HCT116 (cell line): ENCODE data around the gene HS6ST3. TPM values are rescaled to one million over a fixed set of nuclear protein-coding genes. Genes with fewer than 3 reads are reported as not detected.

Experiments
- ATAC-seq: fragments of 200-7000 bp; cut with Tn5 transposase; 2 replicates; pipeline ENCODE4 v1.9.1; 2020; ENCODE audit warnings: mild to moderate bottlenecking, moderate library complexity
- BruUV-seq: library from RNA; stranded (reverse); fragments of 400-500 nt; replicated peaks from 2 replicates; lab custom pipeline; 2021; lab: Mats Ljungman, UMichigan
- CTCF ChIA-PET: fragments of 300-600 bp; sonication (Branson Sonifier 250); formaldehyde crosslinking; loops from one replicate; lab custom pipeline; 2021; ENCODE audit warnings: antibody characterized with exemption; lab: Charles Lee
- POLR2A ChIA-PET: fragments of 300-600, 350-600 bp; sonication (Branson Sonifier 250); formaldehyde crosslinking; loops from one replicate; lab custom pipeline; 2021; ENCODE audit warnings: antibody characterized with exemption; lab: Charles Lee
- RAD21 ChIA-PET, 2 experiments: fragments of 300-600 bp; sonication (Branson Sonifier 250); formaldehyde crosslinking; loops; one replicate each; lab custom pipeline; 2023; ENCODE audit warnings: low total read pairs in 2 of 2; ENCODE audit not compliant: uncharacterized antibody in 2 of 2, unreplicated experiment in 2 of 2, low non-redundant PET in 1 of 2; lab: Charles Lee
- DNase-seq: peaks from one replicate; pipeline ENCODE4 v3.0.0-alpha.2; 2010; ENCODE audit warnings: low read depth, low spot score
- H2AFZ ChIP-seq: fragments of 200-600 bp; shearing (Covaris generic), sonication (generic); 2 replicates; pipeline ENCODE4 v1.6.1; 2017; ENCODE audit warnings: low read depth, mixed run types, mixed read lengths, antibody characterized with exemption, low read length; ENCODE audit not compliant: poor library complexity, severe bottlenecking
- H3K27ac ChIP-seq: 2 replicates; pipeline ENCODE4 v1.5.1; 2012; ENCODE audit warnings: low read depth, low read length
- H3K27me3 ChIP-seq: fragments of 200-600 bp; sonication (generic); 2 replicates; pipeline ENCODE4 v1.6.1; 2016; ENCODE audit warnings: mixed run types, low read length, mixed read lengths; ENCODE audit not compliant: insufficient read depth
- H3K36me3 ChIP-seq, 2 experiments: fragments of 200-500 bp in 1 of 2; fragments of 200-600 bp in 1 of 2; sonication (Bioruptor generic) in 1 of 2; sonication (generic) in 1 of 2; 2 replicates each; pipeline versions ENCODE4 v1.5.1 to v1.6.1; 2014 to 2016; ENCODE audit warnings: low read length in 2 of 2, inconsistent platforms in 1 of 2, mixed read lengths in 1 of 2, mixed run types in 1 of 2; ENCODE audit not compliant: insufficient read depth in 2 of 2, control insufficient read depth in 1 of 2
- H3K4me1 ChIP-seq, 2 experiments: fragments of 200-600 bp in 1 of 2; sonication (generic) in 1 of 2; 2 replicates each; pipeline versions ENCODE4 v1.5.1 to v1.6.1; 2012 to 2017; ENCODE audit warnings: low read length in 2 of 2, inconsistent platforms in 1 of 2, mild to moderate bottlenecking in 1 of 2, mixed read lengths in 1 of 2, mixed run types in 1 of 2, moderate library complexity in 1 of 2; ENCODE audit not compliant: insufficient read depth in 2 of 2, control insufficient read depth in 1 of 2
- H3K4me2 ChIP-seq: fragments of 200-600 bp; sonication (generic); 2 replicates; pipeline ENCODE4 v1.6.1; 2017; ENCODE audit warnings: mixed run types, low read length, mixed read lengths
- H3K4me3 ChIP-seq, 2 experiments: fragments of 200-600 bp in 1 of 2; sonication (generic) in 1 of 2; replicated peaks in 1 of 2; 2 replicates each; pipeline ENCODE4 v1.5.1; 2011 to 2016; ENCODE audit warnings: low read length in 2 of 2, control low read depth in 1 of 2, low read depth in 1 of 2, mild to moderate bottlenecking in 1 of 2, mixed read lengths in 1 of 2, mixed run types in 1 of 2
- H3K79me2 ChIP-seq: fragments of 200-600 bp; sonication (generic); 2 replicates; pipeline ENCODE4 v1.6.1; 2017; ENCODE audit warnings: mild to moderate bottlenecking, mixed run types, low read length, moderate library complexity, mixed read lengths; ENCODE audit not compliant: insufficient read depth
- H3K9ac ChIP-seq: fragments of 200-600 bp; sonication (generic); 2 replicates; pipeline ENCODE4 v1.6.1; 2016; ENCODE audit warnings: low read length, mixed read lengths
- H3K9me2 ChIP-seq: fragments of 200-600 bp; sonication (generic), shearing (Covaris generic); 2 replicates; pipeline ENCODE4 v1.6.1; 2017; ENCODE audit warnings: mixed run types, mild to moderate bottlenecking, moderate library complexity; ENCODE audit not compliant: insufficient read depth
- H3K9me3 ChIP-seq, 2 experiments: fragments of 200-500 bp in 1 of 2; fragments of 200-600 bp in 1 of 2; sonication (Bioruptor generic) in 1 of 2; sonication (generic) in 1 of 2; 2 replicates each; pipeline ENCODE4 v1.6.1; 2014 to 2017; ENCODE audit warnings: low read length in 2 of 2, mixed read lengths in 2 of 2, inconsistent platforms in 1 of 2, low read depth in 1 of 2, mild to moderate bottlenecking in 1 of 2, mixed run types in 1 of 2, moderate library complexity in 1 of 2; ENCODE audit not compliant: control insufficient read depth in 1 of 2, insufficient read depth in 1 of 2
- H4K20me1 ChIP-seq: fragments of 200-600 bp; sonication (generic), shearing (Covaris generic); 2 replicates; pipeline ENCODE4 v1.6.1; 2017; ENCODE audit warnings: mixed run types, mild to moderate bottlenecking, moderate library complexity; ENCODE audit not compliant: insufficient read depth
- CBX3 ChIP-seq: IDR thresholded peaks from 2 replicates; pipeline ENCODE4 v1.6.1; 2012; ENCODE audit warnings: low read depth
- CEBPB ChIP-seq: IDR thresholded peaks from 2 replicates; pipeline ENCODE4 v1.6.1; 2012; ENCODE audit warnings: low read depth
- EGR1 ChIP-seq: IDR thresholded peaks from 2 replicates; pipeline ENCODE4 v1.6.1; 2012; ENCODE audit warnings: low read depth
- ELF1 ChIP-seq: IDR thresholded peaks from 2 replicates; pipeline ENCODE4 v1.6.1; 2012; ENCODE audit warnings: low read depth, borderline replicate concordance
- EZH2 ChIP-seq: fragments of 200-600 bp; sonication (generic); IDR thresholded peaks from 2 replicates; pipeline ENCODE4 v1.6.1; 2017; ENCODE audit warnings: antibody characterized with exemption, mixed run types
- EZH2phosphoT487 ChIP-seq: fragments of 200-600 bp; IDR thresholded peaks from 2 replicates; pipeline ENCODE4 v1.6.1; 2018; ENCODE audit warnings: antibody characterized with exemption, borderline replicate concordance
- FOSL1 ChIP-seq: IDR thresholded peaks from 2 replicates; pipeline ENCODE4 v1.6.1; 2012; ENCODE audit warnings: low read depth
- JUND ChIP-seq: IDR thresholded peaks from 2 replicates; pipeline ENCODE4 v1.6.1; 2012
- POLR2A ChIP-seq: IDR thresholded peaks from 2 replicates; pipeline ENCODE4 v1.7.0; 2011; ENCODE audit warnings: borderline replicate concordance; ENCODE audit not compliant: insufficient read depth, insufficient read length; ENCODE audit errors: extremely low read depth
- POLR2AphosphoS5 ChIP-seq: IDR thresholded peaks from 2 replicates; pipeline ENCODE4 v1.6.1; 2011; ENCODE audit warnings: mild to moderate bottlenecking, low read depth, low read length, moderate library complexity
- RAD21 ChIP-seq: IDR thresholded peaks from 2 replicates; pipeline ENCODE4 v1.6.1; 2012; ENCODE audit warnings: low read depth, mild to moderate bottlenecking
- SIN3A ChIP-seq: IDR thresholded peaks from 2 replicates; pipeline ENCODE4 v1.6.1; 2012; ENCODE audit warnings: low read depth
- SP1 ChIP-seq: IDR thresholded peaks from 2 replicates; pipeline ENCODE4 v1.6.1; 2012; ENCODE audit warnings: low read depth
- SRF ChIP-seq: IDR thresholded peaks from 2 replicates; pipeline ENCODE4 v1.6.1; 2012; ENCODE audit warnings: low read depth
- TCF7L2 ChIP-seq: IDR thresholded peaks from 2 replicates; pipeline ENCODE4 v1.7.0; 2011; ENCODE audit warnings: borderline replicate concordance, inconsistent platforms; ENCODE audit not compliant: insufficient read depth, insufficient read length; ENCODE audit errors: extremely low read depth
- YY1 ChIP-seq: IDR thresholded peaks from 2 replicates; pipeline ENCODE4 v1.6.1; 2011; ENCODE audit warnings: low read length, low read depth, moderate library complexity, mild to moderate bottlenecking; ENCODE audit not compliant: insufficient replicate concordance; ENCODE audit errors: extremely low read depth
- ZFX ChIP-seq: fragments of 450-650 bp; IDR thresholded peaks from 2 replicates; pipeline ENCODE4 v1.6.1; 2017
- ZNF274 ChIP-seq: fragments of 200-500 bp; sonication (Bioruptor generic); IDR thresholded peaks from 2 replicates; pipeline ENCODE4 v1.6.1; 2014; ENCODE audit warnings: mild to moderate bottlenecking, low read depth, low read length, inconsistent platforms
- intact Hi-C: fragments of 100-400 bp; cut with micrococcal nuclease; formaldehyde crosslinking; loops from 2 replicates; pipeline ENCODE4 v1.10.0; 2022
- total RNA-seq: library from RNA; stranded (reverse); gene quantifications from one replicate; pipeline ENCODE4 v1.2.1, GENCODE V29; 2021; ENCODE audit not compliant: unreplicated experiment
- TF ChIP-seq, protein P1 (sequence below), 3 experiments: fragments of 200-600 bp in 1 of 3; sonication (generic) in 1 of 3; IDR thresholded peaks in 2 of 3; conservative IDR thresholded peaks in 1 of 3; 2 replicates each; pipeline ENCODE4 v1.5.1; 2012 to 2017; ENCODE audit warnings: low read depth in 2 of 3, low read length in 2 of 3, antibody characterized with exemption in 1 of 3, borderline replicate concordance in 1 of 3, control low read depth in 1 of 3, mild to moderate bottlenecking in 1 of 3, mixed read lengths in 1 of 3, mixed run types in 1 of 3, moderate library complexity in 1 of 3; ENCODE audit not compliant: insufficient read depth in 1 of 3
- TF ChIP-seq, protein P2 (sequence below): IDR thresholded peaks from 2 replicates; pipeline ENCODE4 v1.6.1; 2012

The HS6ST3 gene
- total RNA-seq, 1 experiment from 2014 or later: 0.10 TPM

DNA sequence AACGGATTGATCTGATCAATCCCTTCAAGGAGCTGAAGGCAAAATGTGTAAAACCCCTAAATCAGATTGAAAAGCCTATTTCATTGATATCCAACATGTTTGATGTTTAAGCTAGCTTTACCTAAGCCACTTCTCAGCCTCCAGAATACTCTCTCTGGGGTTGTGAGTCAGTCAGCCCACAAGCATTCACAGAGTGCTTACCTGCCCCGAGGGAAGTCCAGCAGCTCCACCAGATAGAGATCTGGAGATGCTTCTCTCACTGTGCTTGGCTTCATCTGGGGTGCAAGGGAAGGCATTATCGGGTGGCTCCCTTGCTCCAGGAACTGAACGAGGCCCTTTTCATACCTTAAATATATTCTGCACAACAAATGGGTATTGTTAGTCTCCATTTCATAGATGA, 744.7 kb downstream of the HS6ST3 start:
- ChIA-PET RAD21 (no interaction called here), POLR2A (no interaction called here)
- Histone ChIP-seq H3K27me3 (peaks cover 22% of the 10 kb centered on the region), H3K9me2 (no peaks in the 10 kb centered on the region), H4K20me1 (no peaks in the 10 kb centered on the region), H3K27ac (no peak overlapping the region), H3K4me3 (no peak overlapping the region), H3K4me2 (no peak overlapping the region), H3K36me3 (no peaks in the 10 kb centered on the region), H3K9ac (no peak overlapping the region)
- no peak for ATAC-seq
- intact Hi-C loops: no loop called here
- no peak for TF ChIP-seq ZFX
- TF ChIP-seq, all 23 proteins: peak for 0
- H3K9me3 ChIP-seq: no peaks in the 10 kb centered on the region
- H2AFZ ChIP-seq: no peak overlapping the region
- H3K4me1 ChIP-seq: no peaks in the 10 kb centered on the region
- no peaks in the 10 kb centered on the region for H3K79me2 ChIP-seq
- no TSS peak for BruUV-seq
- DNase-seq: no peak
- CTCF ChIA-PET: interaction anchor here (1.7 kb wide), 1 partner anchor 16 kb away, joined by 8 read pairs; no protein-coding TSS in a partner anchor

DNA sequence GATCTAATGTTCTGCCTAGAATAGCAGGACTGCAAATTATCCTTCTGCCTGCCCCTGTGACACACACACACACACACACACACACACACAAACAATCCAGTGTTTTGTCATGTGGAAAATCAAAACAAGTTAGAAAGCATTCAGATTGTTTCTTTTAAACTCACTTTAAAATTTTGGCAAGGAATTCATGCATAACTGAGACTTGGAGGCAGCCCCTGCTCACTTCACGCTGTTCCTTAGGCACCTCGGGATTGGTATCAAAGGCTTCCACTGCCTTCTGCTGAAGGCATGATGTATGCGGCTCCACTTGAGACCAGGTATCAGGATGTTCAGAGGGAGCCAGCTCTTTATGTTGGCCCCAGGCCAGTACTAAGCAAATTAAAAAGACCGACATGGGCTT, 745.6 kb downstream of the HS6ST3 start:
- Histone ChIP-seq H3K36me3 (no peaks in the 10 kb centered on the region), H3K9ac (no peak overlapping the region), H4K20me1 (no peaks in the 10 kb centered on the region), H3K27ac (no peak overlapping the region), H3K4me3 (no peak overlapping the region), H2AFZ (no peak overlapping the region), H3K9me3 (no peaks in the 10 kb centered on the region), H3K79me2 (no peaks in the 10 kb centered on the region), H3K4me1 (no peaks in the 10 kb centered on the region), H3K4me2 (no peak overlapping the region), H3K27me3 (peaks cover 22% of the 10 kb centered on the region), H3K9me2 (no peaks in the 10 kb centered on the region)
- CTCF ChIA-PET: interaction anchor here (1.7 kb wide), 1 partner anchor 17 kb away, joined by 8 read pairs; no protein-coding TSS in a partner anchor
- BruUV-seq: no TSS peak
- ATAC-seq (no peak), DNase-seq (no peak)
- RAD21 ChIA-PET: no interaction called here
- TF ChIP-seq POLR2A (no peak), EZH2phosphoT487 (no peak), EGR1 (no peak), ELF1 (no peak), YY1 (no peak), RAD21 (no peak), JUND (no peak), SRF (no peak), CBX3 (no peak), POLR2AphosphoS5 (no peak), TCF7L2 (no peak), EZH2 (no peak), ZNF274 (no peak), ZFX (no peak), FOSL1 (no peak), SP1 (no peak), CEBPB (no peak), SIN3A (no peak)
- TF ChIP-seq, protein P1, sequence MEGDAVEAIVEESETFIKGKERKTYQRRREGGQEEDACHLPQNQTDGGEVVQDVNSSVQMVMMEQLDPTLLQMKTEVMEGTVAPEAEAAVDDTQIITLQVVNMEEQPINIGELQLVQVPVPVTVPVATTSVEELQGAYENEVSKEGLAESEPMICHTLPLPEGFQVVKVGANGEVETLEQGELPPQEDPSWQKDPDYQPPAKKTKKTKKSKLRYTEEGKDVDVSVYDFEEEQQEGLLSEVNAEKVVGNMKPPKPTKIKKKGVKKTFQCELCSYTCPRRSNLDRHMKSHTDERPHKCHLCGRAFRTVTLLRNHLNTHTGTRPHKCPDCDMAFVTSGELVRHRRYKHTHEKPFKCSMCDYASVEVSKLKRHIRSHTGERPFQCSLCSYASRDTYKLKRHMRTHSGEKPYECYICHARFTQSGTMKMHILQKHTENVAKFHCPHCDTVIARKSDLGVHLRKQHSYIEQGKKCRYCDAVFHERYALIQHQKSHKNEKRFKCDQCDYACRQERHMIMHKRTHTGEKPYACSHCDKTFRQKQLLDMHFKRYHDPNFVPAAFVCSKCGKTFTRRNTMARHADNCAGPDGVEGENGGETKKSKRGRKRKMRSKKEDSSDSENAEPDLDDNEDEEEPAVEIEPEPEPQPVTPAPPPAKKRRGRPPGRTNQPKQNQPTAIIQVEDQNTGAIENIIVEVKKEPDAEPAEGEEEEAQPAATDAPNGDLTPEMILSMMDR (IDR thresholded peaks at IDR 0.05 in 2 of 3, conservative IDR thresholded peaks at IDR 0.05 in 1 of 3; ENCODE audit: borderline replicate concordance in 1 of 3, insufficient read depth in 1 of 3, low read depth in 2 of 3, low read length in 2 of 3): no peak
- TF ChIP-seq, protein P2, sequence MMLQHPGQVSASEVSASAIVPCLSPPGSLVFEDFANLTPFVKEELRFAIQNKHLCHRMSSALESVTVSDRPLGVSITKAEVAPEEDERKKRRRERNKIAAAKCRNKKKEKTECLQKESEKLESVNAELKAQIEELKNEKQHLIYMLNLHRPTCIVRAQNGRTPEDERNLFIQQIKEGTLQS: no peak
- POLR2A ChIA-PET: no interaction called here
- intact Hi-C loops: no loop called here
